Hematopoietic multipotent progenitor cell treated with erythropoietin and hydrocortisone succinate and interleukin-3 and kit ligand, for 4 days (in vitro differentiated cells): ENCODE measurements around the gene HNRNPA0.
"Not testable (repeated sequence)": the region's sequence is repeated elsewhere in the genome, so short reads cannot be mapped to it uniquely, and the experiment has no call there.

Experiments used
- DNase-seq: peaks from one replicate; pipeline ENCODE4 v3.0.0-alpha.2; 2015

Gene HNRNPA0

DNA sequence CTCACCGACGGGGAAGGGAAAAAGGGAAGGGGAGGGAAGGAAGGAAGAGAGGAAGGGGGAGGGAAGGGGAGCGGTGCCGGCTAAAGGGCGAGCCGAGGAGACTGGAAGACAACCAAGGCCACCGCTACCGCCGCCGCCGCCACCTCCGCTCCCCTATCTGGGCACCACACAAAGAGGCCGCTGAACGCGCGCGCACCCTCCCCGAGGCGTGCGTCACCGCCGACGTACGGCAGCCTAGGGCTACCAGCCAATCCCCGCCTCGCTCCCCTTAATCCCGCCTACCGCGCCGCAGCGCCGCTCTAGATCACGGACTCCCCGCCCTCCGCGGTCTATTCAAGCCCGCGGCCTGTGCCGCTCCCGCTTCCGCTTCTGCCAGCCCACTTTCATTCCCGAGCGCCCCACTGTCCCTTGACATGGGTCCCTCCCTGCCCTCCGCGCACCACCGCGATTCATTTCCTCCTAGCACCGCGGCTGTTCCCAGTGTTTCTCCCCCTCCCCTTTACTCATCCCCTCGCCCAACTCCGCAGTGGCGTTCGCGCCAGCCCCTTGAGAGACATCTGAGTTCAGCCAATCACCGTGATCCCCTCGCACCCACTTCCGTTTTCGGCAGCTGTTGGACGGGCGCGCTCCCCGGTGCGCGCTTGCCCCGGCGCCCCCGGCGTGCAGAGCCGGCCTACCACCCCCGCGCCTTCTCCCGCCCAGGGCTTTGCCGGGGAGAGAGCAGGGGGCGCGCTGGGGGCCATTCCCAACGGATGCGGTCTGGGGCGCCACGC, at the start of gene HNRNPA0:
HNRNPA0 (minus strand) TSS at position 176 of the 773 bp plus-strand sequence. CDS start 297 bp downstream, outside the sequence.
- DNase-seq: peak; percentile 98

- DNase-seq: no peak
These were observed 48.4 kb upstream of the HNRNPA0 start for GRCh38 chr5:137802282-137803210.

DNA sequence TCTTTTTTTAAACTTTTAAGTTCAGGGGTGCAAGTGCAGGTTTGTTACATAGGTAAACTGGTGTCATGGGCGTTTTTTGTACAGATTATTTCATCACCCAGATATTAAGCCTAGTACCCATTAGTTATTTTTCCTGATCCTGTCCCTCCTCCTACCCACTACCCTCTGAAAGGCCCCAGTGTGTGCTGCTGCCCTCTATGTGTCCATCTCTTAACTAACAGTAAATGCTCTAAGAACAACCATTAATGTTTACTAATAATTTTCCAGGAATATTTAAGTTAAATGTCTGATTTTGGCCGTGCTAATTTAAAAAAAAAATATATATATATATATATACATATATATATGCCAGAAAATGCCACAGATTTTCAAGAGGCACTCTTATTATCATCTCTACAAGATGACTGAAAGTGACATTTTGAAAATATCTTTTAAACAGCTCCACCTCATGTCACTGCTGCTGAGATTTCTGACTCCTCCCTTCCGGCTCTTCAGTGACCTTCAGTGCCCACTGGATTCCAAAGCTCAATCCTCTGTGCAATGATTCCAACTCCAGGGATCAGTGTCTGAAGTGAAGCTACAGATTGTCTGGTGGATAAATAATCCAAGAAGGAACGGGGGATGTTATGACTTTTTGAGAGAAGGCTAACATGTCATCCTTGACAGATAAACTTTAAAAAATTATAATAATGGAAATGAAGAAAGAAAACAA, 46.7 kb upstream of the HNRNPA0 start:
- no peak for DNase-seq

DNA sequence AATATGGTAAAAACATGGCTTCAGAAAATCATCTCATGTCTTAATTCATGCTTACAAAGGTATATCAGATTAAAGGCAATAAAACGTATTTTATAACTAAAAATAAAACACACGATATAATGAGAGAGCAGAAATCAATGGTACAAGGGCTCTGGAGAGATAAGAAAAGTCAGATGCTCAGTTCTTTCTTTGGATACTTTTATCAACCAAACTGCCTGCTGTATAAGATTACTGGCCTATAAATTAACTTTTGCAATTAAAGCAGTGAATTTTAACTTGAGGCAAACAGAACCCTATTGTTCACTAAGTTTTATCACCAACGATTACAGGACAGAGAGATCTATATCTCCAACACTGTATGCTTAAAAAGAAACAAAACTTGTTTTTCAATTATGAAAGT, 42.1 kb upstream of the HNRNPA0 start:
- DNase-seq: no peak

- DNase-seq: no peak
These were observed 40.7 kb upstream of the HNRNPA0 start for GRCh38 chr5:137794863-137795262.

DNA sequence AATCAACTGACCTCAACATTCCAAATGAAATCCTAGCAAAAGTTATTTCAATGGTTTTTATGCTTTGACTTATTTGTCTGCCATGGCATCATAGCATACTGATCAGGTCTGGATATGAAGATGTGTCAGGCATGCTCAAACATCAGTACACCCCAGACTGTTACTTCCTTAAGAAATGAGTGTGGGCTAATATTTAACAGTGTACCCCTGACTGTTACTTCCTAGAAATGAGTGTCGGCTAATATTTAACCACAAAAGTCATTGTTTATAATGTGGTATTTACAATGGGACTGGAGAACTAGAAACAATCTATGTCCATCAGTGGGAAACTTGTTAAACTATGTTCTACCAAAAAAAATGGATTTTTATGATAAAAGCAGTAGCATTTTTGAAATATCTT, 38.1 kb upstream of the HNRNPA0 start:
- no peak for DNase-seq

DNA sequence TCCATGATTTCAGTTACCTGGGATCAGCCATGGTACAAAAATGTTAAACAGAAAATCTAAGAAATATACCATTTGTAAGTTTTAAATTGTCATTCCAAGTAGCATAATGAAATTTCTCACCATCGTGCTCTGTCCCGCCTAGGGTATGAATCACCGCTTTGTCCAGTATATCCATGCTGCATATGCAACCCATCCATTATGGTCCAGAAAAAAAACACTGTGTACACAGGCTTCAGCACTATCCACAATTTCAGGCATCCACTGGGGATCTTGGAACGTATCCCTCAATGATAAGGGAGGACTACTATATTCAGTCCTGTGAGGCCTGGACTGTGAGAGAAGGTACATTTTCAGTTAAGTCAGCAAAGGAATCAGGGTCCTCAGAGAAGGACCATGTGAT, 37.6 kb upstream of the HNRNPA0 start:
- no peak for DNase-seq

- no peak for DNase-seq
These were observed 37.2 kb upstream of the HNRNPA0 start for GRCh38 chr5:137791387-137791786.

DNA sequence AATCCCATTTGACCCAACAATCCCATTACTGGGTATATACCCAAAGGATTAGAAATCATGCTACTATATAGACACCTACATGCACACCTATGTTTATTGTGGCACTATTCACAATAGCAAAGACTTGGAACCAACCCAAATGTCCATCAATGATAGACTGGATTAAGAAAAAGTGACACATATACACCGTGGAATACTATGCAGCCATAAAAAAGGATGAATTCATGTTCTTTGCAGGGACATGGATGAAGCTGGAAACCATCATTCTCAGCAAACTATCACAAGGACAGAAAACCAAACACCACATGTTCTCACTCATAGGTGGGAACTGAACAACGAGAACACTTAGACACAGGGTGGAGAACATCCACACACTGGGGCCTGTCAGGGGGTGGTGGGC, 34.4 kb upstream of the HNRNPA0 start:
- DNase-seq: not testable (repeated sequence)

DNA sequence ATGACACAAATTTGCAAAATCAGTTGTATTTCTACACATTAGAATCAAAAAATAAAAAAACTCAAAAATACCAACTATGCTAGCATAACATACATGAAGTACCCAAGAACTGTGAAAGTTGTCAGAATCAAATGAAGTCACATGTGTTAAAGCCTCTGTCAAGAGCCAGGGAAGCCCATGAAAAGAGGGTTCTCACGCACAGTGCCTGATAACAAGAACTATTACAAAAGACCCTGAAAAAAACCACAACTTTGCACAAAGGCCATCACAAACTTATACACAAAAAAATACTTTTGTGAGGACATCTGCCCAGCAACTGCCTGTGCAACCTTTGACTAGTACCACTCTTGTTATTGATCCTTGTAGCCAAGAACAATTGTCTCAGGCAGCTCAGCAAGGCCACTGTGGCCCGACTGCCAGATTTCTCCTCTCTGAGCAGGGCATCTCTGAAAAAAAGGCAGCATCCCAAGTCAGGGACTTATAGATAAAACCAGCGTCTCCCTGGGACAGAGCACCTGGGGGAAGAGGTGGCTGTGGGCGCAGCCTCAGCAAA, 28.9 kb upstream of the HNRNPA0 start:
- peak; percentile 57 for DNase-seq

- no peak for DNase-seq
These were observed 27.9 kb upstream of the HNRNPA0 start for GRCh38 chr5:137782055-137782454.

DNA sequence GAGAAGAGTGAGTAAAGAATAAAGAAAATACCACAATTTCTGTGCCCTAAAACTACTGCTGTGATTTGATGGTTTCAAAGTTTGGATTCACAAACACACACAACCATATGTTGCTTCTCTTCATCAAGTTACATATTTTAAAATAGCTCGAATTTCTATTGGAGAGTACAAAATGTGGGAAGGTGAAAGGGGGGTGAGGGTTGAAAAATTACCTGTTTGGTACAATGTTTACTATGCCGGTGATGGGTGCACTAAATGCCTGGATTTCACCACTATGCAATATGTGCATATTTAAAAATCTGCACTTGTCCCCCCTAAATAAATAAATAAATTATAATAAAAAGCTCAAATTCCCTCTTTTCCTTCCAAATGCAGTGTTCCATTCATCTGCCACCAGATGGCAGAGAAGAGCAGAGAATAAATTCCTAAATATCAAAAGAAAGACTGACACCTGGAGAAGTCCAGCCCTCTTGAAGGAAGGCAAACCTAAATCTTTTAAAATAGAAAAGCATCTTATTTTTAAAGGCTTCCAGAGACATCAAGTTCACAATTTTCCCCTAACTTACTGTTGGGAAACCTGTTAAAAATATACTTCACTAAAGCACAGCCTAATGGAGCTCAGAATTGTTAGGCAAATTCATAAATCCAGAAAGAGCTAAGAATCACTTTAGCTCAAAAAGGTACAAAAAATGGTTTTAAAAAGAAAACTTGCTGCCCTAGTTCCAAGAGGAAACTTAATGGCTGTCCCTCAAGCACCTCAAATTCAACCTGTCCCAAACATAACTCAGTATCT, 24.8 kb upstream of the HNRNPA0 start:
- peak; percentile 73 for DNase-seq

DNA sequence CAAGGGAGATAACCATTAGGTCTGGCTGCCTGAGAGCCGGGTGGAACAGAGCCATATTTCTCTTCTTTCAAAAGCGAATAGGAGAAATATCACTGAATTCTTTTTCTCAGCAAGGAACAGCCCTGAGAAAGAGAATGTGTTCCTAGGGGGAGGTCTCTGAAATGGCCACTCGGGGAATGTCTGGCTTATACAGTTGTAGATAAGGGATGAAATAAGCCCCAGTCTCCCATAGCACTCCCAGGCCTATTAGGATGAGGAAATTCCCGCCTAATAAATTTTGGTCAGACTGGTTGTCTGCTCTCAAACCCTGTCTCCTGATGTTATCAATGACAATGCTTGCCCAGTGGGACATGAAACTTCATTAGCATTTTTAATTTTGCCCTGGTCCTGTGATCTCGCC, 13.8 kb upstream of the HNRNPA0 start:
- not testable (repeated sequence) for DNase-seq

DNA sequence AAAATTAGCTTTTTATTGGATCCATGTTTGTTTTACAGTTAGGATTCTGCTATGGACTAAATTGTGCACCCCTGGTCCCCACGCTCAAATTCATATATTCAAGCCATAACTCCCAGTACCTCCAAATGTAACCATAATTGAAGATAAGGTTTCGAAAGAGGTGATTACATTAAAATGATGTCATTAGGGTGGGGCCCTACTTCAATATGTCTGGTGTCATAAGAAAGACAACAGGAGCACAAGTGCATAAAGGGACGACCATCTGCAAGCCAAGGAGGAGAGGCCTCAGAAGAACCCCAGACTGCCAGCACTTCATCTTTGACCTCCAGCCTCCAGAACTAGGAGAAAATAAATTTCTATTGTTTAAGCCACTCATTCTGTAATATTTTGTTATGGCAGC, 7.4 kb upstream of the HNRNPA0 start:
- no peak for DNase-seq

DNA sequence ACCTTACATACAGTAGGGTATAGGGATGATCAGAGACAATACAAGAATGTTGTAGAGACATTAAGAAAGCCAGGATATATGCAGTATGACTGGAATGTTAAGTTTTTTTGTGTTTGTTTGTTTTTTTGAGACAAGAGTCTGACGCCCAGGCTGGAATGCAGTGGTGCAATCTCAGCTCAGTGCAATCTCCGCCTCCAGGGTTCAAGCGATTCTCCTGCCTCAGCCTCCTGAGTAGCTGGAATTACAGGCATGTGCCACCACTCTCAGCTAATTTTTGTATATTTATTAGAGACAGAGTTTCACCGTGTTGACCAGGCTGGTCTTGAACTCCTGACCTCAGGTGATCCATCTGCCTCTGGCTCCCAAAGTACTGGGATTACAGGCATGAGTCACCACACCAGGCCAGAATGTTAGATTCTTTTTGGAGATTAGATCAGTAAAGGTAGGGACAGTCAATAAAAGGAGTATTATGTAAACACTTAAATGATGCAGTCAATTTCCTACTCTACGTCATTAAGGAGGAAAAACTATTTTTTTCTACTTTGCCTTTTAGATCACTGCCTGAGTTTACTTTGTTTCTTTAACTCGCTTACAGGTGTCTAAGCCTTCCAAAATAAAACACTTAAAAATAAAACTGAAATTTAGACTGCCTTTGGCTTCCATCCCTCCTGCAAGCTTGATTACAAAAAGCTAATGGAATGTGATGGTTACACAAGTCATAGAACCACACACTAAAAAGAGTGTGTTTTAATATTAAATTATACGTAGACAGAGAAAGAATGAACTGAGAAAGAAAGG, 6.8 kb upstream of the HNRNPA0 start:
- no peak for DNase-seq

- DNase-seq: no peak
These were observed 6.1 kb upstream of the HNRNPA0 start for GRCh38 chr5:137760294-137760693.

GRCh38 chr5:137758715-137759306, 4.6 kb upstream of the HNRNPA0 start:
- DNase-seq: no peak

- DNase-seq: no peak
These were observed 4.0 kb upstream of the HNRNPA0 start for GRCh38 chr5:137758121-137758520.

DNA sequence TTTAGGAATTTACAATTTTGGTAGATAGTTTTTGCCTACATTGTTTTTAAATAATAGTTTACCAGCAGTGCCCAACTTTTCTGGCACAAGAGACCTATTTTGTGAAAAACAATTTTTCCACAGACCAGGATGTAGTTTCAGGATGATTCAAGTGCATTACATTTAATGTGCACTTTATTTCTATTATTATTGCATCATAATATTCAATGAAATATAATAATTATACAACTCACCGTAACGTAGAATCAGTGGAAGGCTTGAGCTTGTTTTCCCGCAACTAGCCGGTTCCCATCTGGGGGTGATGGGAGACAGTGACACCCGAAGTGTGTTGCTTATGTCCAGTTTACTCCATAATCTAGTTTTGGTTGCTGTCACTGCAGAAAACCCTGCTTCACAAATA, 3.5 kb upstream of the HNRNPA0 start:
- DNase-seq: no peak

DNA sequence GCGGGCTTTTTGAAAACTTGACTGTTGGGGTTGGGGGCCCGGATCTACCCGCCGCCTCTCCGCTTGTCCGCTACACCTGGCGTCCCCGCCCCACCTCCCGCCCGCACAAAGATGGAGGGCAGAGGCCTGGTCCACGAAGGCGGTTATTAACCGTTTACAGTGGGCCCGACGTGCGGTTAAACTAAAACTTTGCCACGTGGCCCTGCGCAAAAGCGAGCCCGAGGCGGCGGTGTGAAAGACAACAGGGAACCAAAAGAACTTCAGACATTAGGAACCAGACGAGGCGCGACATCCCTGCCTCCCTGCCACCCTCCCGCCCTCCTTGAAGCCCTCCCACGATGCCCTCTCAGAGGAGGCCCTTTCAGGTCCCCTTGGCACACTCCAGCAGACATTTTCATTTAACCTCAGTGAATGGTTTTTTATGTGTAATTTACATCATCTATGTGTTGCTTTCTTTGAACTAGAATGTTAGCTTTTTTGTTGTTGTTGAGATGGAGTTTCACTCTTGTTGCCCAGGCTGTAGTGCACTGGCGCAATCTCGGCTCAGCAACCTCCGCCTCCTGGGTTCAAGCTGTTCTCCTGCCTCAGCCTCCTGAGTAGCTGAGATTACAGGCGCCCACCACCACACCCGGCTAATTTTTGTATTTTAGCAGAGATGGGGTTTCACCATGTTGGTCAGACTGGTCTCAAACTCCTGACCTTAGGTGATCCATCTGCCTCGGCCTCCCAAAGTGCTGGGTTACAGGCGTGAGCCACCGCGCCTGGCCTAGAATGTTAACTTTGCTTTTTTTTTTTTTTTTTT, 999 bp upstream of the HNRNPA0 start:
- DNase-seq: no peak
